Measurements from ENCODE around the gene GPR50. TPM values are rescaled to one million over a fixed set of nuclear protein-coding genes. Genes with fewer than 3 reads are reported as not detected.
A peak's percentile ranks its signal among the peaks of the same experiment; 100 is the strongest.

The GPR50 gene
- polyA plus RNA-seq, 3 donors: not detected

DNA sequence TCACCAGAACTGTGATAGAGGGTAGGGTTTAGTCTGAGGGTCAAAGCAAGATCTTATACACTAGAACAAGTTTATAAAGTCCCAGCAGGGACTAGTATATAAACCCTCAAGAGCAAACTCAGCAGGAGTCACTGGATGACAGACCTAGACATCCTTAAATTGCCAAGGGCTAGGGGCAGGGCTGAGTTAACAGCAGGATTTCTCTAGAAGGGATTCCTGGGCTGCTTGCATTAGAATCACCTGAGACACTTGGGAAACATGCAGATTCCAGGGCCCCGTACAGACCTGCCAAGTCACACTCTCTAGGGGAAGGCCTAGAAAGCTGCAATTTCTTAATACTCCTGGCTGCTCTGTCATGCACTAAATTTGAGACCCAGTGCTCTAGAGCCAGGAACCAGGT lies 6.6 kb upstream of the GPR50 start:
- H3K4me2 ChIP-seq (replicated peaks; ENCODE audit: extremely low read depth, low read length, poor library complexity, severe bottlenecking): no peak overlapping the region
- H3K4me3 ChIP-seq (replicated peaks in 1 of 3; ENCODE audit: low read depth in 2 of 3, low read length in 3 of 3): no peak overlapping the region
- 88% methylated on average over 1 of the region's 1 CpG for WGBS (ENCODE audit: insufficient coverage)
- peaks cover 21 to 27% (median 23%) of the 10 kb centered on the region in 3 donors for H3K27me3 Mint-ChIP-seq (ENCODE audit: low read depth in 3 of 3)
- H4K20me1 ChIP-seq (ENCODE audit: insufficient read depth, low read length): no peaks in the 10 kb centered on the region
- H2AFZ ChIP-seq (ENCODE audit: insufficient read depth, low read depth, low read length, poor library complexity, severe bottlenecking): no peak overlapping the region
- intact Hi-C loops (cut with micrococcal nuclease): no loop called here
- DNase-seq: no peak
- H3K9me3 ChIP-seq (replicated peaks in 1 of 2; ENCODE audit: control insufficient read depth in 1 of 2, insufficient read depth in 1 of 2, low read length in 2 of 2): no peaks in the 10 kb centered on the region
- no peak overlapping the region for H3K4me3 Mint-ChIP-seq
- no peaks in the 10 kb centered on the region for H3K4me1 Mint-ChIP-seq
- TF ChIP-seq CTCF (IDR thresholded peaks at IDR 0.05): no peak
- peaks cover 0 to 19% (median 11%) of the 10 kb centered on the region in 7 donors for H3K9me3 Mint-ChIP-seq
- no peaks in the 10 kb centered on the region for H3K36me3 Mint-ChIP-seq
- H3K27me3 ChIP-seq (ENCODE audit: control insufficient read depth in 2 of 2, insufficient read depth in 2 of 2, low read length in 2 of 2): peaks cover 0 to 17% of the 10 kb centered on the region in 2 donors
- H3K4me1 ChIP-seq (ENCODE audit: control insufficient read depth in 1 of 2, insufficient read depth in 2 of 2, low read length in 2 of 2): no peaks in the 10 kb centered on the region
- H3K27ac Mint-ChIP-seq: no peak overlapping the region
- H3K79me2 ChIP-seq (ENCODE audit: insufficient read depth, low read length): no peaks in the 10 kb centered on the region
- H3K27ac ChIP-seq (ENCODE audit: low read depth in 1 of 2, low read length in 2 of 2): no peak overlapping the region
- no peak overlapping the region for H3K9ac ChIP-seq (ENCODE audit: insufficient read depth, low read length, poor library complexity, severe bottlenecking)
- no peaks in the 10 kb centered on the region for H3K36me3 ChIP-seq (replicated peaks in 1 of 2; ENCODE audit: control insufficient read depth in 1 of 2, insufficient read depth in 2 of 2, low read length in 2 of 2)

DNA sequence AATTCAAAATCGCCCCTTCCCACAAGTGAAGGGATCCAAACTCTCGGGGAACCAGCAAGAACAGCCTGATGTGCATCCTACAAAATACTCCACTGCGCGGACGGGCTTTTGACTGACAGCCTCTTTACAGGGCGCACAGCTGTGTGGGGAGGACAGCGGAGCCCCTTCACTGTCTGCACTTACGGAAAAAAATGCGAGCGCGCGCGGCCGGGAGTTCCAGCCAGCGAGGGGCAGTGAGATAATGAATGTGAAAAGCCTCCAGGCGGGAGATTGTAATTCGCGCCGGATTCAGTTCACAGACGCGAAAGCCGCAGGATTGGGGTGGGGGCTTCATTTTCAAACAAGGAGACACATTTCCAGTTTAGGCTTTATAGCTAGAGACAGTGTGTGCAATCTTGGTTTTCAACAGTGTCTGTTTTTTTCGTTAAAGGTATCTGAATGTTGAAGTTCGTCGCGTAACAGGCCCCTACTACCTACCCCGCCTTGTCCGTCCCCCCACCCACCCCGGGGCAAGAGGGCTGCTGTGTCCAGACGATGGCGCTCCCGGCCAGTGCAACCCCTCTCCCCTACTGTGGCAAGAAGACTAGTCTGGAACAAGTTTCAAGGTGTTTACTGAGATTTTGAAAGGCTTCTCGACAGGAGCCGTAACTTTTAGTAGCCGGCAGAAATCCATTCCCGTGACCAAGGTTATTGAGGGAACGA lies 1.7 kb upstream of the GPR50 start:
- H3K4me3 Mint-ChIP-seq: peak overlapping the region in 1 of 2 donors; percentile 59
- no peak overlapping the region for H3K4me2 ChIP-seq (replicated peaks; ENCODE audit: extremely low read depth, low read length, poor library complexity, severe bottlenecking)
- DNase-seq: no peak
- TF ChIP-seq CTCF (IDR thresholded peaks at IDR 0.05): no peak
- H2AFZ ChIP-seq (ENCODE audit: insufficient read depth, low read depth, low read length, poor library complexity, severe bottlenecking): no peak overlapping the region
- peaks cover 2 to 57% of the 10 kb centered on the region in 2 donors for H3K27me3 ChIP-seq (ENCODE audit: control insufficient read depth in 2 of 2, insufficient read depth in 2 of 2, low read length in 2 of 2)
- H4K20me1 ChIP-seq (ENCODE audit: insufficient read depth, low read length): no peaks in the 10 kb centered on the region
- peaks cover 0 to 43% (median 31%) of the 10 kb centered on the region in 7 donors for H3K9me3 Mint-ChIP-seq
- H3K36me3 Mint-ChIP-seq: no peaks in the 10 kb centered on the region
- no peak overlapping the region for H3K9ac ChIP-seq (ENCODE audit: insufficient read depth, low read length, poor library complexity, severe bottlenecking)
- no peaks in the 10 kb centered on the region for H3K79me2 ChIP-seq (ENCODE audit: insufficient read depth, low read length)
- H3K27me3 Mint-ChIP-seq (ENCODE audit: low read depth in 3 of 3): peaks cover 60 to 75% (median 66%) of the 10 kb centered on the region in 3 donors
- H3K27ac Mint-ChIP-seq: no peak overlapping the region
- H3K4me1 Mint-ChIP-seq: peaks cover 3% of the 10 kb centered on the region
- peaks cover 6 to 20% of the 10 kb centered on the region in 2 donors for H3K9me3 ChIP-seq (replicated peaks in 1 of 2; ENCODE audit: control insufficient read depth in 1 of 2, insufficient read depth in 1 of 2, low read length in 2 of 2)
- intact Hi-C loops (cut with micrococcal nuclease): no loop called here
- no peaks in the 10 kb centered on the region for H3K4me1 ChIP-seq (ENCODE audit: control insufficient read depth in 1 of 2, insufficient read depth in 2 of 2, low read length in 2 of 2)
- no peaks in the 10 kb centered on the region for H3K36me3 ChIP-seq (replicated peaks in 1 of 2; ENCODE audit: control insufficient read depth in 1 of 2, insufficient read depth in 2 of 2, low read length in 2 of 2)
- H3K27ac ChIP-seq (ENCODE audit: low read depth in 1 of 2, low read length in 2 of 2): no peak overlapping the region
- H3K4me3 ChIP-seq (replicated peaks in 1 of 3; ENCODE audit: low read depth in 2 of 3, low read length in 3 of 3): no peak overlapping the region
- 15% methylated on average over 4 of the region's 37 CpGs for WGBS (ENCODE audit: insufficient coverage)

Measured in CD14-positive monocyte (primary cell).